HepG2 (cell line): ENCODE data around the gene ECE2. TPM values are rescaled to one million over a fixed set of nuclear protein-coding genes. Genes with fewer than 3 reads are reported as not detected.

Experiments used
- AHDC1 ChIP-seq: sonication (generic); formaldehyde crosslinking; IDR thresholded peaks from 2 replicates; pipeline ENCODE4 v1.5.1; 2020; ENCODE audit warnings: mild to moderate bottlenecking, missing genetic modification reagents, borderline replicate concordance
- CEBPG ChIP-seq: IDR thresholded peaks from 2 replicates; pipeline ENCODE4 v1.6.1; 2016
- CENPX ChIP-seq: sonication (generic); formaldehyde crosslinking; IDR thresholded peaks from 2 replicates; pipeline ENCODE4 v1.9.0; 2021; ENCODE audit warnings: mild to moderate bottlenecking, missing genetic modification reagents, moderate library complexity
- DR1 ChIP-seq: sonication (generic); formaldehyde crosslinking; IDR thresholded peaks from 2 replicates; pipeline ENCODE4 v1.8.0; 2021; ENCODE audit warnings: mild to moderate bottlenecking, missing genetic modification reagents, inconsistent platforms
- FOSL2 ChIP-seq: sonication (generic); formaldehyde crosslinking; IDR thresholded peaks from 2 replicates; pipeline ENCODE4 v1.4.0; 2020; ENCODE audit warnings: missing genetic modification reagents
- GABPB1 ChIP-seq: IDR thresholded peaks from 2 replicates; pipeline ENCODE4 v1.6.1; 2016; ENCODE audit warnings: mild to moderate bottlenecking, missing genetic modification reagents, moderate library complexity, missing compliant biosample characterization
- GMEB2 ChIP-seq: IDR thresholded peaks from 2 replicates; pipeline ENCODE4 v1.6.1; 2016; ENCODE audit warnings: missing biosample characterization, missing genetic modification reagents, low read depth
- GRHL1 ChIP-seq: sonication (generic); formaldehyde crosslinking; conservative IDR thresholded peaks from 2 replicates; pipeline ENCODE4 v1.8.0; 2022; ENCODE audit warnings: missing genetic modification reagents
- HOXA3 ChIP-seq: sonication (generic); formaldehyde crosslinking; IDR thresholded peaks from 2 replicates; pipeline ENCODE4 v1.5.0; 2020; ENCODE audit warnings: missing genetic modification reagents
- IRF2 ChIP-seq: IDR thresholded peaks from 2 replicates; pipeline ENCODE4 v1.6.1; 2018; ENCODE audit warnings: missing genetic modification reagents, missing compliant biosample characterization
- NKX3-1 ChIP-seq: sonication (generic); formaldehyde crosslinking; IDR thresholded peaks from 2 replicates; pipeline ENCODE4 v1.5.0; 2020; ENCODE audit warnings: missing genetic modification reagents
- PHF21A ChIP-seq: sonication (generic); formaldehyde crosslinking; IDR thresholded peaks from 2 replicates; pipeline ENCODE4 v1.5.0; 2020; ENCODE audit warnings: mild to moderate bottlenecking, missing genetic modification reagents
- RAD21 ChIP-seq: fragments of 450-650 bp; formaldehyde crosslinking; IDR thresholded peaks from 2 replicates; pipeline ENCODE4 v1.5.0; 2020; ENCODE audit warnings: mild to moderate bottlenecking
- SMC3 ChIP-seq: IDR thresholded peaks from 2 replicates; pipeline ENCODE4 v1.6.1; 2011; ENCODE audit warnings: low read length, improper control_type of control experiment
- SSRP1 ChIP-seq: IDR thresholded peaks from 2 replicates; pipeline ENCODE4 v1.6.1; 2016; ENCODE audit warnings: control low read depth
- TMF1 ChIP-seq: sonication (generic); formaldehyde crosslinking; IDR thresholded peaks from 2 replicates; pipeline ENCODE4 v1.8.1; 2022; ENCODE audit warnings: low read depth, missing genetic modification reagents
- XRCC5 ChIP-seq: fragments of 200-400 bp; formaldehyde crosslinking; optimal IDR thresholded peaks from 2 replicates; pipeline ENCODE3; 2017; ENCODE audit warnings: mild to moderate bottlenecking, low read length
- ZBTB14 ChIP-seq: sonication (generic); formaldehyde crosslinking; IDR thresholded peaks from 2 replicates; pipeline ENCODE4 v1.4.0; 2020; ENCODE audit warnings: missing genetic modification reagents
- ZNF331 ChIP-seq: sonication (generic); formaldehyde crosslinking; IDR thresholded peaks from 2 replicates; pipeline ENCODE4 v1.4.0; 2020; ENCODE audit warnings: missing genetic modification reagents
- ZNF333 ChIP-seq: sonication (generic); formaldehyde crosslinking; IDR thresholded peaks from 2 replicates; pipeline ENCODE4 v1.4.0; 2020; ENCODE audit warnings: mild to moderate bottlenecking, missing genetic modification reagents, borderline replicate concordance
- ZNF614 ChIP-seq: IDR thresholded peaks from 2 replicates; pipeline ENCODE4 v1.6.1; 2018; ENCODE audit warnings: missing biosample characterization, missing genetic modification reagents, inconsistent platforms, borderline replicate concordance
- polyA plus RNA-seq, 8 experiments: library from polyadenylated mRNA; depleted of rRNA in 3 of 8; stranded (reverse) in 7 of 8; unstranded in 1 of 8; fragments of >200 nt; fragmentation: Illumina TruSeq in 4 of 8; extraction: Trizol in 4 of 8; gene quantifications; 2 replicates each; pipeline versions ENCODE4 v1.2.1 to v1.2.3, GENCODE V29; 2011 to 2016; ENCODE audit warnings: low read depth in 4 of 8, missing spikeins in 1 of 8, mixed read lengths in 1 of 8; ENCODE audit not compliant: insufficient read depth in 1 of 8
- total RNA-seq, 5 experiments: library from RNA; depleted of rRNA; stranded (reverse); fragments of >200 nt; fragmentation: Illumina TruSeq; extraction: Trizol; gene quantifications; 2 replicates each; pipeline ENCODE4 v1.2.3, GENCODE V29; 2016; ENCODE audit warnings: low read depth in 1 of 5

ECE2 gene
- total and polyA plus RNA-seq, 2 of the 13 experiments (the other 11 are each of a cell fraction or from before 2014, with no cell fraction given): not detected

DNA sequence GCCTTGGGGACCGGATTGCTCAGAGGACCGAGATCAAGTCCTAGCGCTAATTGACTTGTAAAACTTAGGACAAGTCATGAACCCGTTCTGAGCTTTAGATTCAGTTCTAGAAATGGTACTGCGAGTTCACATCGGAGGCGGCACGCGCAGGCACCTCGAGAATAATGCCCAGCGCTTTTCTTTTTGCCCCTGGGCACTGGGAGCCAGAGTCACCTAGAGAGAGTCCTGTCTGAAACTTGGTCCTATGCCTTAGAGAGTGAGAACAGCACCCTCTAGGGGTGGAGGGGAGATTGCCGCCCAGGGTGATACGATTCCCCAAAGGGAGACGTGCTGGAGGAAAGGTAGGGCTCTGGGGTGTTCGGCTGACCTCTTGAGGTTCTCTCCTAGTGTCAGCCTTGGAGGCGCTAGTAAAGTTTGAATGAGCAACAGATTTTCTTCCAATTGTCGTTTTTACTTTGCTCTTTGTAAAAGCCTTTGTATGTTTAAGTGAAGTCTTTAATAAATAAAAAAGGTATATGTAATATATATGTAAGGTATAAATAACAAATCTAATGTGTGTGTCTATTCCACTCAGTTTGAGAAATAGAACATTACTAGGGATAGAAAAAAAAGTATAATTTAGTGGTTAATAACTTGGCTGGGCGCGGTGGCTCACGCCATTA lies 25.5 kb upstream of the ECE2 start (continued):
- TF ChIP-seq SMC3: peak; percentile 54
- no peak for TF ChIP-seq ZBTB14 (CRISPR knock-in tag)
- 0 out of 2 replicates have a peak, but pooled peaks have one; percentile 75 for TF ChIP-seq SSRP1 (CRISPR knock-in tag)
- no peak for TF ChIP-seq TMF1 (CRISPR knock-in tag)
- TF ChIP-seq AHDC1 (CRISPR knock-in tag): peak; percentile 18; the same call in 1 of the 2 replicates
- TF ChIP-seq ZNF333 (CRISPR knock-in tag): no peak
- 0 out of 2 replicates have a peak, but pooled peaks have one; percentile 23 for TF ChIP-seq CEBPG (CRISPR knock-in tag)
- TF ChIP-seq NKX3-1 (CRISPR knock-in tag): 0 out of 2 replicates have a peak, but pooled peaks have one; percentile 4
- TF ChIP-seq DR1: no peak
- no peak for TF ChIP-seq CENPX (CRISPR knock-in tag)
- TF ChIP-seq ZNF614 (CRISPR knock-in tag): 0 out of 2 replicates have a peak, but pooled peaks have one; percentile 52
- TF ChIP-seq IRF2 (CRISPR knock-in tag): peak; percentile 2; the same call in 1 of the 2 replicates
- TF ChIP-seq XRCC5: peak; percentile 71
- no peak; the same call in 1 of the 2 replicates for TF ChIP-seq GABPB1 (CRISPR knock-in tag)
- TF ChIP-seq ZNF331 (CRISPR knock-in tag): peak; percentile 70; the same call in 1 of the 2 replicates
- TF ChIP-seq GMEB2 (CRISPR knock-in tag): no peak; the same call in 1 of the 2 replicates
- no peak for TF ChIP-seq GRHL1 (CRISPR knock-in tag)
- peak; percentile 40 for TF ChIP-seq RAD21
- TF ChIP-seq PHF21A: 0 out of 2 replicates have a peak, but pooled peaks have one; percentile 8
- TF ChIP-seq FOSL2: peak; percentile 34; the same call in 1 of the 2 replicates
- no peak; the same call in 1 of the 2 replicates for TF ChIP-seq HOXA3 (CRISPR knock-in tag)
